ENCODE measurements around the gene LMCD1. TPM values are rescaled to one million over a fixed set of nuclear protein-coding genes. Genes with fewer than 3 reads are reported as not detected.

The LMCD1 gene
- total RNA-seq, 1 donor from 2014 or later = 69.0 TPM

Other genes starting within 250 kb of the LMCD1 start
- 0.07 TPM in 1 of 2 replicates, not detected in the other for gene SSUH2, start 143.0 kb downstream of the LMCD1 start, total RNA-seq
- gene CAV3, start 232.0 kb downstream of the LMCD1 start, total RNA-seq = not detected in 2 replicates

Data from epithelial cell of proximal tubule (primary cell).